B cell (primary cell): ENCODE measurements around the gene MYDGF.

Experiments
- EZH2 ChIP-seq: IDR thresholded peaks from 2 replicates; pipeline ENCODE4 v1.6.1; 2012; ENCODE audit warnings: borderline replicate concordance, low read depth, mild to moderate bottlenecking, moderate library complexity, low read length; ENCODE audit not compliant: insufficient read depth, poor library complexity, severe bottlenecking
- TF ChIP-seq, protein P1 (sequence below): fragments of 200-600 bp; IDR thresholded peaks from one replicate; pipeline ENCODE4 v1.8.0; 2022; ENCODE audit warnings: antibody characterized with exemption, mild to moderate bottlenecking

GRCh38 chr19:4641132-4641531 lies 29.0 kb downstream of the MYDGF start:
- TF ChIP-seq, protein P1, sequence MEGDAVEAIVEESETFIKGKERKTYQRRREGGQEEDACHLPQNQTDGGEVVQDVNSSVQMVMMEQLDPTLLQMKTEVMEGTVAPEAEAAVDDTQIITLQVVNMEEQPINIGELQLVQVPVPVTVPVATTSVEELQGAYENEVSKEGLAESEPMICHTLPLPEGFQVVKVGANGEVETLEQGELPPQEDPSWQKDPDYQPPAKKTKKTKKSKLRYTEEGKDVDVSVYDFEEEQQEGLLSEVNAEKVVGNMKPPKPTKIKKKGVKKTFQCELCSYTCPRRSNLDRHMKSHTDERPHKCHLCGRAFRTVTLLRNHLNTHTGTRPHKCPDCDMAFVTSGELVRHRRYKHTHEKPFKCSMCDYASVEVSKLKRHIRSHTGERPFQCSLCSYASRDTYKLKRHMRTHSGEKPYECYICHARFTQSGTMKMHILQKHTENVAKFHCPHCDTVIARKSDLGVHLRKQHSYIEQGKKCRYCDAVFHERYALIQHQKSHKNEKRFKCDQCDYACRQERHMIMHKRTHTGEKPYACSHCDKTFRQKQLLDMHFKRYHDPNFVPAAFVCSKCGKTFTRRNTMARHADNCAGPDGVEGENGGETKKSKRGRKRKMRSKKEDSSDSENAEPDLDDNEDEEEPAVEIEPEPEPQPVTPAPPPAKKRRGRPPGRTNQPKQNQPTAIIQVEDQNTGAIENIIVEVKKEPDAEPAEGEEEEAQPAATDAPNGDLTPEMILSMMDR: no peak
- TF ChIP-seq EZH2: no peak
